Stimulated activated CD8-positive, alpha-beta memory T cell treated with anti-CD3 and anti-CD28 coated beads, Interleukin-12 subunit alpha, Interleukin-12 subunit beta, amount 100 ng/mL, for 4 hours (primary cell): Measurements from ENCODE around the gene CCDC191.

Experiments
- DNase-seq: peaks from one replicate; pipeline ENCODE4 v3.0.0-alpha.2; 2020; ENCODE audit warnings: low read depth

Gene CCDC191

GRCh38 chr3:113954091-113954685 lies 102.1 kb downstream of the CCDC191 start:
- DNase-seq: no peak

- no peak for DNase-seq
These were observed 102.6 kb downstream of the CCDC191 start for GRCh38 chr3:113953677-113954076.

- DNase-seq: no peak
These were observed 103.4 kb downstream of the CCDC191 start for GRCh38 chr3:113952921-113953320.

DNA sequence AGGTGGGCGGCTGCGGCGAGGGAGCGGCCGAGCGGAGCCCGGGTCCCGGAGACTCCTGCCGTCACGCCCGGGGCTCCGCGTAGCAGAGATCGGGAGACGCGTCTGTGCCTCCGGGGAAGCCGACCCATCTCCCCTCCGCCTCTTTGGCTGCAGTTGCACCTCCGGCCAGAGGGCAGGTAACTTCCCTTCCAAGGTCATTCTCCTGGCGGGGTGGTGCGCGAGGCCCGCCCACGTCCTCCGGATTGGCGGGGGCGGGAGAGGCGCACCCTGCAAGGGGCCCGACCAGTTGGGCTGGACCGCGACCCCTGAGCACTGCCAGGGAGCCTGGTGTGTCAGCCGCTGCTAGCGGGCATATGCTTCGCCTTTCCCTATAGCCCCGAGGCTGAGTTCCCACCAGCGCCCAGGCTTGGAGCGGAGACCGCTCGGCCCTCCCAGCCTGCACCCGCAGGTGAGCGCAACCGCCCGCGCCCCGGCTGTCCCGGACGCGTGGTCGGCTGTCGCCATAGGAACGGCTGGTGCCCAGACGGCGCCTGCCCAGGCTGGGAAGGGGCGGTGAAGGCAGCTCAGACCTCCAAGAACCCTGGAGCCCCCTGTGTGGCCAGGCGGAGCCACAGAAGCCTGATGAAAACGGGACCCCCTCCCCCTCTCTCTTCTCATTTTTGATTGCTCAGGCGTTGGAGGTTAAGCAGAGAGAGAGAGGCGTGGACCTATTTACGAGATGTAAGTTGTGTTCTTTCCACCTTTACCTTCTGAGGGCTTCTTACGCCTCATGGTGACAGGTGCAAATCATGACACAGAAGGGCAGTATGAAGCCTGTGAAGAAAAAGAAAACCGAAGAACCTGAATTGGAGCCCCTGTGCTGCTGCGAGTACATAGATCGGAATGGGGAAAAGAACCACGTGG lies 108.1 kb downstream of the CCDC191 start:
- peak; percentile 16 for DNase-seq

- peak; percentile 66 for DNase-seq
These were observed 108.8 kb downstream of the CCDC191 start, which contains the start of gene ZDHHC23 for GRCh38 chr3:113947372-113948014. TSS of gene ZDHHC23 (plus strand) at chr3:113948013. CDS start at chr3:113948803, 790 bp downstream.

DNA sequence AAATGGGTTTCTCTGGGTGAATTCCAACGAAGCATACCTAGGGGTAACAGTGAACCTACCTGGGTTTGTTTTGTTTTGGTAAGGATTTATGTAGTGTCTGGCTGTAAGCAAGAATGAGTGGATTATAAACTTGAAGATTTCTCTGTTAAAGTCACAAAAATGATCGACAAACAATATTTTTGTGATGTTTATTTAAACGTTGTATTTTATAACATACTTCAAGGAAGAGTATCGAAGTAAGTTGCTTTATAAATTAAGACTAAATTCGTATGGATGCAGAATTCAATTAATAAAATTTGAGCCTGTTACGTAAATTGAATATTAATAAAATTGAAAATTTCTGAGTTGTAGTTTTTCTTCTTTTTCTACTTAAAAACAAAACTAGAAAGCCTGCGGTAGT lies 109.5 kb downstream of the CCDC191 start:
- DNase-seq: no peak

- DNase-seq: no peak
These were observed 128.8 kb downstream of the CCDC191 start for GRCh38 chr3:113927556-113927955.

DNA sequence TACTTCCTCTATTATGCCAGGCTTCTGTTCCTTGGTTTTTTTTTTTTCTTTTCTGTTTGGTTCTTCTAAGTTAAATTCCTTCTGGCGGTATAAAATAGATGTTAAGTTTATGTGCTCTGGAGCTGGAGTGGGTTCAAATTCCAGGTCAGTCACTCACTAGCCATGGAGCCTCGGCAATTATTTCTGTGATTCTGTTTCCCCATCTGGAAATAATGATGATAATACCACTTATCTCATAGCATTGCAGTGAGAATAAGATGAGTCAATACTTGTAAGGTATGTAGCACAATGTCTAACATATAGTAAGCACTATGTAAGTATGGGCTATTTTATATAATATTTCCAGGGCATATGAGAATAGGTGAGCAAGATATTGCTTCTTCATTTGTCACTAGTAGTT lies 141.7 kb downstream of the CCDC191 start:
- no peak for DNase-seq
